ENCODE measurements around the gene CD7.

CD7 gene

DNA sequence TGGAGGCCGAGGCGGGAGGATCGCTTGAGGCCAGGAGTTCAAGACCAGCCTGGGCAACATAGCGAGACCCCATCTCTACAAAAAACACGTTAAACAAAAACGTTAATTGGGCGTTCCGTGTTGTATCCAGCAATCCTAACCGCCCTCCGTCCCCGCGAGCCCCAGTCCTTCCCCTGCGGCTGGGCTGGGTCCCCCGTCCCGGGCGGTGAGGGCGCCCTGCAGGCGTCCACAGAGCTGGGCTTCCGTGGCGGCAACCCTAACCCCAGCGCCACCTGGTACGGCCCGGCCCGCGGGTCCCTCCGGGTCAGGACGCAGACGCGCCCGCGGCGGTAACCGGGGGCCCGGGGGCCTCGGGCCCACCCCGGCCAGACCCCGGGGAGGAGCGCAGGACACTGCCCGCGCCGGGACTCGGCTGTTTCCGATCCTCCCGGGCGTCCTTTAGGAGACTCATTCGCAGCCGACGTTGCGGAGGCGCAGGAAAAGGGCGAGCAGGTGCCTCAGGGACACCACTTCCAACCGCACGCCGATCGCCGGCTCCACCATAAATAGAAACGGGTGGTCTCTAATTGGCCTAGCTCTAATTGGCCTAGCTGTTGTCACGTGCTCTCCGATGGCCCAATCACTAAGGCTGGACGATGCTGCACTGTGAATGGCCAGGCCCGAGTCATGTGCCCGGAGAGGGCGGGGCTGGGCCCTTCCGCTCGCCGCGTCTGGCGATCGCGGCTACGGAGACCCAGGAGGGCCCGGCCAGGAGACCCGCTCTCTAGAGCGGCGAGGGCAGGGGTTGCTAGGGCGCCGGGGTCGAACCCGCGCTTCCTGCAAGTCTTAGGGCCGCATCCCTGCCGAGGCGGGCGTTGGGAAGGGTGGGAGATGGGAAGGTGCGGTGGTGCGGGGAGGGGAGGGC, 24.9 kb downstream of the CD7 start:
- DNase-seq (ENCODE audit: low read depth), result peak; percentile 96
- TF ChIP-seq, protein P1, sequence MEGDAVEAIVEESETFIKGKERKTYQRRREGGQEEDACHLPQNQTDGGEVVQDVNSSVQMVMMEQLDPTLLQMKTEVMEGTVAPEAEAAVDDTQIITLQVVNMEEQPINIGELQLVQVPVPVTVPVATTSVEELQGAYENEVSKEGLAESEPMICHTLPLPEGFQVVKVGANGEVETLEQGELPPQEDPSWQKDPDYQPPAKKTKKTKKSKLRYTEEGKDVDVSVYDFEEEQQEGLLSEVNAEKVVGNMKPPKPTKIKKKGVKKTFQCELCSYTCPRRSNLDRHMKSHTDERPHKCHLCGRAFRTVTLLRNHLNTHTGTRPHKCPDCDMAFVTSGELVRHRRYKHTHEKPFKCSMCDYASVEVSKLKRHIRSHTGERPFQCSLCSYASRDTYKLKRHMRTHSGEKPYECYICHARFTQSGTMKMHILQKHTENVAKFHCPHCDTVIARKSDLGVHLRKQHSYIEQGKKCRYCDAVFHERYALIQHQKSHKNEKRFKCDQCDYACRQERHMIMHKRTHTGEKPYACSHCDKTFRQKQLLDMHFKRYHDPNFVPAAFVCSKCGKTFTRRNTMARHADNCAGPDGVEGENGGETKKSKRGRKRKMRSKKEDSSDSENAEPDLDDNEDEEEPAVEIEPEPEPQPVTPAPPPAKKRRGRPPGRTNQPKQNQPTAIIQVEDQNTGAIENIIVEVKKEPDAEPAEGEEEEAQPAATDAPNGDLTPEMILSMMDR (conservative IDR thresholded peaks at IDR 0.05; ENCODE audit: low read depth, low read length), result no peak
- H3K4me3 ChIP-seq (ENCODE audit: low read length), result peak overlapping the region; percentile 64

DNA sequence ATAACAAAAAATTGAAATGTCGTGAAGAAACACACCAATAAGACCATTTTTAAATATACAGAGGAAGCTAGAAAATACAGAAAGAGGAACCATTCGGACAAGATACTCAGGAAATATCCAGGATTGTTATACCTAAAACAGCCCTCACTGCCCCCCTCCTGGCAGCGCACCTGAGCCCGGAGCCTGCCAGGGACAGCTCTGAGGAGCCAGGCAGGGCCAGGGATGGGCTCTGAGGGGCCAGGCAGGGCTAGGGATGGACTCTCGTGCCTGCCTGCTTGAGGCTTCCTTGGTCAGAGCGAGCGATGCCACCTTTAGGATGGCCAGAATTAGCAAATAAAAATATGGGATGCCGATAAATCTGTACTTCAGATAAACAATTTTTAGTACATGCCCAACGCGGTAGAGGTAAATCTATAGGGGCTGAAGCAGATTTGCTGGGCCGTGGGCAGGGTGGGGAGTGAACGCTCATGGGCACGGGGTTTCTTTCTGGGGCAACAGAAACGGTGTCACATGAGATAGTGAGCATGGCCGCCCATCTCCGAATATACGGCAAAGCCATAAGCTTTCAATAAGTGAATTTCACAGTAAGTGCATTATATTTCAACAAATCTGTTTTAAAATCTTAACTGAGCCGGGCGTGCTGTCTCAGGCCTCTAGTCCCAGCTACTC, 25.7 kb downstream of the CD7 start:
- no peak for DNase-seq (ENCODE audit: low read depth)
- peak overlapping the region; percentile 64 for H3K4me3 ChIP-seq (ENCODE audit: low read length)
- TF ChIP-seq, protein P1 (conservative IDR thresholded peaks at IDR 0.05; ENCODE audit: low read depth, low read length), result no peak

DNA sequence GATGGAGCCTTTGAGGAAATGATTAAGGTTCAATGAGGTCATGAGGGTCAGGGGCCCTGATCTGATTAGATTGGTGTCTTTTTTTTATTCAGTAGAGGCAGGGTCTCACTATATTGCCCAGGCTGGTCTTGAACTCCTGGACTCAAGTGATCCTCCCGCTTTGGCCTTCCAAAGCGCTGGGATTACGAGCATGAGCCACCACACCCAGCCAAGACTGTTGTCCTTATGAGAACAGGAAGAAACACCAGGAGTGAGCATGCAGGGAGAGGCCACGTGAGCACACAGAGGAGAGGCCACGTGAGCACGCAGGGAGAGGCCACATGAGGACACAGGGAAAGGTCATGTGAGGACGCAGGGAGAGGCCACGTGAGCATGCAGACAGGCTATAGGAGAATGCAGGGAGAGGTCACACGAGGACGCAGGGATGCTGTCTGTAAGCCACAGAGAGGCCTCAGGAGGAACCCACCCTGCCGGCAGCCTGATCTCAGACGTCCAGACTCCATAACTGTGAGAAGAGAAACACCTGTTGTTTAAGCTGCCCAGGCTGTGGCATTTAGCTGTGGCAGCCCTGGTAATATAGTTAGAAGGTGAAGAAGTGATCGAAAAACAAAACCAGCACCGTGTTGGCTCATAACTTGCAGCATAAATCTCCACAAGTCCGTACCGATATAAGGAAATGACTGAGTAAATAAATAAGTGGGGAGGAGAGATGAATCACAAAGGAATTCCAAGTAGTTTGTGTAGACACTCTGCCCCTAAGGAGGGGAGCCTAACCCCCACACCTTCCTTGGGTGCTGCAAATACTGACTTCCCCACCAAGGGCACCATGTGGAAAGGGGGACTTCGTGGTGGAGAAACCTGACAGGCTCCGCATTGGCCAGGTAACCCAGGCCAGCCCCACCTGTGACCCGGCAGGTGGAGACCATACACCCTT, 29.3 kb downstream of the CD7 start:
- H3K4me3 ChIP-seq (ENCODE audit: low read length), result no peak overlapping the region
- TF ChIP-seq, protein P1 (conservative IDR thresholded peaks at IDR 0.05; ENCODE audit: low read depth, low read length), result no peak
- no peak for DNase-seq (ENCODE audit: low read depth)

DNA sequence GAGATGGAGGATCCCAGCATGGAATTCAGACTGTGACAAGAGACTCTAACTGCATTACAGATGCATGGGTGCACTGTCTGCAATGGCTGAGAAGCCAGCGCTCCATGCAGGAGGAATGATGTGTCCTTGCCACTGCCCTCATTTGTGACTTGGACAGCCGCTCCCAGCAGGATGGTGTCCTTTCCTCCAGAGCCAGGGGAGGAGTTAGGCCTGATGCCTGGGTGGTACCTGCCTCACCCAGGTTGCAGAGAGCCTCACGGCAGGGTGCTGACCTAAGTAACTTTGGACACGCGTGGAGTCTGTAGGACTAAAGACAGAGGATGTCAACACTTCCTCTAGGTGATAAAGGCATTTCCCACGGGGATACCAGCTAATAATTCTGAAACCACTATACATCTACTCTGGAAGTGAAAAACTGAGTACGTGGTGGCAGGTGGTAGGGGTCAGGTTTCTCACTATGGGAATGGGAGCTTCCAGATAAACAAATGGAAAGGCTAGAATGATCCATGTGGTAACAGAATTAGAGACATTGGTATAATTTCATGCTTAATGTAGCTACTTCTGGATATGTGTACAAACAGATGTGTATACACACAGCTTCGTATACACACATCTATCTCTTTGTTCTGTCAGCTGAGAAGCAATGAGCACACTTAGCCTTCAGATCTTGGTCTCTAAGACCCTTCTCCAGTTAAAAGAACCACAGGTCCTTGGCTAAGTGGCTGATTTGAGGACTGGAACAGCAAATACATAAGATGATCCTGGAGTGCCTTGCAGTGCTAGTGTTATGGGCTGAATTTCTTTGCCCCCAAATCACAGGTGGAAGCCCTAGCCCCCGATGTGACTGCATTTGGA, 30.2 kb downstream of the CD7 start:
- H3K4me3 ChIP-seq (ENCODE audit: low read length), result no peak overlapping the region
- no peak for DNase-seq (ENCODE audit: low read depth)
- TF ChIP-seq, protein P1 (conservative IDR thresholded peaks at IDR 0.05; ENCODE audit: low read depth, low read length), result no peak

DNA sequence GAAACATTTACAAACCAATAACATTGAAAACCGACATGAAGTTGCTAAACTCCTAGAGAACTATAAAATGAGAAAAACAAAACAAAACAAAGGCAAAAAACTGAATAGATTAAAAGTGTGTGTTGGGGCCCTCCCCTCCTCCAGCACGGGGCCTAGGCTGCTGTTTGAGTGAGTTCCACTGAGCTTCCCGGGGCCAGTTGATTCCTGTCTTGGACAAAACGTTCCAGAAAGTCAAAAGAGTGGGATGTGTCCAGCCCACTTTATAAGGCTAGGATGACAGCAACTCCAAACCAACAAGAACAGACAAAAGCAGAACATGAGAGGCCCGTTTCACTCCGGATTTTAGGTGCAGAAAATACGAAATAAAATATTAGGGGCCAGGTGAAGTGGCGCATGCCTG, 32.3 kb downstream of the CD7 start:
- TF ChIP-seq, protein P1 (conservative IDR thresholded peaks at IDR 0.05; ENCODE audit: low read depth, low read length), result no peak
- no peak for DNase-seq (ENCODE audit: low read depth)
- no peak overlapping the region for H3K4me3 ChIP-seq (ENCODE audit: low read length)

DNA sequence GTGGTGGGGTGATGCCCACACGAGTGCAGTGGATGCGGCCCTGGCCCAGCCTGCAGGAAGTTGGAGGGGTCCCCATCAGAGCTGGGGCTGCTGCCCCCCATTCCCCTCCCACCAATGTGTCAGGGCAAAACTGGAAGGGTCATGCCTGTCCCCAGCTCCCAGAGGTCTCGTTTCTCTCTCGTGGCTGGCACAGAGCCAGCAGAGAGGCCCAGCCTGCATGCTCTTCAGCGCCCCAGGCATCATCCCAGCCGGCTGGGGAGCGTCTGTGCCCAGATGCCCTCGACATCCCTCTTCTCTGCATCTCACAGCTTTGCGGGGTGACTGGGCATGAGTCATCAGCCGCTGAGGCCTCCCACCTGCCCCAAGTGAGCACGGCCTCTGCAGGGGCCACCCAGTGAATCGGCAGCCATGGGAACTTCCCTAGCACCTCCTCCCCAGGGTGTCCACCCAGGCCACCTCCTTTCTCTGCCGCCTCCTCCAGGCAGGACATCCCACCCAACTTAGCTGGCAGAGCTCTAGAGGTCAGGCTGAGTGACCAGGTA, 34.1 kb downstream of the CD7 start:
- H3K4me3 ChIP-seq (ENCODE audit: low read length), result no peak overlapping the region
- TF ChIP-seq, protein P1 (conservative IDR thresholded peaks at IDR 0.05; ENCODE audit: low read depth, low read length), result no peak
- peak; percentile 28 for DNase-seq (ENCODE audit: low read depth)

All from retinal pigment epithelial cell (primary cell).